ENCODE measurements around the gene ZNF627.
A peak's percentile ranks its signal among the peaks of the same experiment; 100 is the strongest.

ZNF627 gene

GRCh38 chr19:11597202-11598102 is at the start of gene ZNF627:
TSS of gene ZNF627 (plus strand) at chr19:11597483. CDS start at chr19:11597628, 145 bp downstream.
- no peak for TF ChIP-seq CTCF (IDR thresholded peaks at IDR 0.05)

GRCh38 chr19:11547929-11548700 is 49.2 kb upstream of the ZNF627 start:
- TF ChIP-seq CTCF (IDR thresholded peaks at IDR 0.05), result no peak

DNA sequence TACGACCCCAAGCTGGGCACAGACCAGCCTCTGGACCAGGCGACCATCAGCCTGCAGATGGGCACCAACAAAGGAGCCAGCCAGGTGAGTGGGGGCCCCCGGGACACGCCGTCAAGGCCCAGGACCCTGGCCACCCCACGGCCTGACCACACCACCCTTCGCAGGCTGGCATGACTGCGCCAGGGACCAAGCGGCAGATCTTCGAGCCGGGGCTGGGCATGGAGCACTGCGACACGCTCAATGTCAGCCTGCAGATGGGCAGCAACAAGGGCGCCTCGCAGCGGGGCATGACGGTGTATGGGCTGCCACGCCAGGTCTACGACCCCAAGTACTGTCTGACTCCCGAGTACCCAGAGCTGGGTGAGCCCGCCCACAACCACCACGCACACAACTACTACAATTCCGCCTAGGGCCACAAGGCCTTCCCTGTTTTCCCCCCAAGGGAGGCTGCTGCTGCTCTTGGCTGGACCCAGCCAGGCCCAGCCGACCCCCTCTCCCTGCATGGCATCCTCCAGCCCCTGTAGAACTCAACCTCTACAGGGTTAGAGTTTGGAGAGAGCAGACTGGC is 47.8 kb upstream of the ZNF627 start:
- no peak for TF ChIP-seq CTCF (IDR thresholded peaks at IDR 0.05)

DNA sequence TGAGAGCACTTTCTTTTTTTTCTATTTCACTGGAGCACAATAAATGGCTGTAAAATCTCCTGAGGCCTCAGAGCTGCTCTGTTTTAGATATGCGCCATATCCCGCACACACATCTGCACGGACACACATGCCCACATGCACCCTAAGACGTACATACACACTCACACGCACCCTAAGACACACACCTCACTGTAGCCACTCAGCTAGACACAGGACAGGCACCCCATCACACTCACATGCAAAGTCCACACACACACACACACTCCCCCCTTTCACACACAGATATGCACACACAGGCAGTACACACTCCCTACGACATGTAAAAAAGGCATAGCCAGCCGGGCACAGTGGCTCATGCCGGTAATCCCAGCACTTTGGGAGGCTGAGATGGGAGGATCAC is 47.0 kb upstream of the ZNF627 start:
- TF ChIP-seq CTCF (IDR thresholded peaks at IDR 0.05), result no peak

DNA sequence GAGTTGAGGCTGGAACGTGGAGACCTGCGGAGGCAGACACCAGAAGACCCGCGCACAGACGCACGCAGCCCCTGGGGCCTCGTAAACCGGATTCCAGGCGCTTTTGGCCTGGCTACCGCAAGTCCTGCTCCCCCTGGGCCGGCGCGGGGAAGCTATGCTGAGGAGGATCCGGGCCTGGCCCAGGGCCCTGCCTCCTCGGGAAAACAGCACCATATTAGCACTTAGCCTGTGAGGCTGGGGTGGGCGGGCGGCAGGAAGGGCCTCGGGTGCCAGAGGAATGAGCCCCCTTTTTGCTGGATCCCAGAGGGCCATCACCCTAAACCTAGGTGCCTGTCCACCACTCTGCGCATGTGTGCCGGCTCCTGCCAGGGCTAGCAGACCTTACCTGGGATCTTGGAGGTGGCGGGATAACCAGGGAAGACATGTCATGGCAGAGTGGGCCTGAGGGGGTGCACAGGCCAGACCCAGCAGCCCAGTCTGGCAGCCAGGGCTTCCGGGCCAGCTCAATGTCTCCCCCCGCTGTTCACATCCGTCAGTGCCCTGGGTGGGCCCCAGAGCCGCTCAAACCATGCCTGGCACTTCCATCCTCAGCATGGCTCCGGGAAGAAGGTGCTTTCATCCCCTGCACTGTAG is 45.6 kb upstream of the ZNF627 start:
- TF ChIP-seq CTCF (IDR thresholded peaks at IDR 0.05), result peak; percentile 26; the same call in 1 of the 2 replicates

DNA sequence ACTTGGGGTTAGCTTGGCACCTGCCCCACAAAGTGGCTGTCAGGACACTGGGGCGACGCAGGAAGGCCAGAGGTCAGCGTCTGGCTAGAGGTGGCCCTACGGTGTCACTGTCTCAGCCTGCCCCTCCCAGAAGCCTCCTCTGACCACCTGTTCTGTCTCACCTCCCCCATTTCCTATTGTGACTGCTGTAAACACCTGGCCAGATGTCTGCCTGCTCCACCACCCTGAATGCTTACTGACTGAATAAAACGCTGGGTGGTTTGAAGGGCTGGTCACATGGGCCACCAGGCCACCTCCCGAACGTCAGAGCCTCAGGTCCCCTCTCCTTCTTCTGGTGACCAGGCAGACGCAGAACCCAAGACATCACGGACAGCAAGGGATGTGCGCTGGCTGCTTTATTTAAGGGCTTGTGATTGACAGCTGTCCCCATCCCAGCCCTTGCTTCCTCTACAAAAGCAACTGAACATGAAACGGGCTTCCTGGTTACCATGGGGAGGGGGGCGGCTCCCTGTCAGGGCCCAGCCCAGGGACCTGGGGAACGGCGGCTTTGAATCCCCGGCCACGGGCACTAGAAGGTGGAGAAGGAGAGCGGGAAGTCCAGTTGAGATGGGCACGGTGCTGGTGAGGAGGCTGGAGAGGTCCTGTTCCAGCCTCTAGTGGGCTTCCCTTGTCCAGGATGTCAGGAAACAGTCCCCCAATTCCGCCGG is 44.5 kb upstream of the ZNF627 start:
- TF ChIP-seq CTCF (IDR thresholded peaks at IDR 0.05), result no peak

DNA sequence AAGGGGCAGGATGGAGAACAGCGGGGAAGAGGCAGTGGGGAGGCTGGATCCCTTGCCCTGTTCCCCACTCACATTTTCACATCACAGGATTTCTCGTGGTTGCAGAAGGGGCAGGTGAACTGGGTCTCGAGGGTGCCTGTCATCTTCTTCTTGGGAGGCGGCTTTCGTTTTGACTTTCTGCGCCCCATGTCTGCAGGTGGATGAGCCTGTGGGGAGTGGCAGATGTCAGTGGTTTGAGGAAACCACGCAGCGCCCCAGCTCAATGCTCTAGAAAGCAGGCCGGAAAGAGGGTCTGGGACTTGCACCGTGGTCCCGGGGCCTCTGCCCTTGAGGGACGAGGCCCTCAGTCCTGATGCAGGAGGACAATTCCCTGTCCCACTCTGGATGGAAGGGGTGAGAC is 43.1 kb upstream of the ZNF627 start:
- TF ChIP-seq CTCF (IDR thresholded peaks at IDR 0.05), result no peak

Measured in LNCAP (cell line).